Activated CD8-positive, alpha-beta memory T cell treated with anti-CD3 and anti-CD28 coated beads for 48 hours (primary cell): ENCODE data around the gene SPOUT1.
"Not testable (repeated sequence)": the region's sequence is repeated elsewhere in the genome, so short reads cannot be mapped to it uniquely, and the experiment has no call there.

Source experiments
- DNase-seq, 3 experiments: peaks; one replicate each; pipeline ENCODE4 v3.0.0-alpha.2; 2020; ENCODE audit warnings: low read depth in 2 of 3, low spot score in 2 of 3

Gene SPOUT1

DNA sequence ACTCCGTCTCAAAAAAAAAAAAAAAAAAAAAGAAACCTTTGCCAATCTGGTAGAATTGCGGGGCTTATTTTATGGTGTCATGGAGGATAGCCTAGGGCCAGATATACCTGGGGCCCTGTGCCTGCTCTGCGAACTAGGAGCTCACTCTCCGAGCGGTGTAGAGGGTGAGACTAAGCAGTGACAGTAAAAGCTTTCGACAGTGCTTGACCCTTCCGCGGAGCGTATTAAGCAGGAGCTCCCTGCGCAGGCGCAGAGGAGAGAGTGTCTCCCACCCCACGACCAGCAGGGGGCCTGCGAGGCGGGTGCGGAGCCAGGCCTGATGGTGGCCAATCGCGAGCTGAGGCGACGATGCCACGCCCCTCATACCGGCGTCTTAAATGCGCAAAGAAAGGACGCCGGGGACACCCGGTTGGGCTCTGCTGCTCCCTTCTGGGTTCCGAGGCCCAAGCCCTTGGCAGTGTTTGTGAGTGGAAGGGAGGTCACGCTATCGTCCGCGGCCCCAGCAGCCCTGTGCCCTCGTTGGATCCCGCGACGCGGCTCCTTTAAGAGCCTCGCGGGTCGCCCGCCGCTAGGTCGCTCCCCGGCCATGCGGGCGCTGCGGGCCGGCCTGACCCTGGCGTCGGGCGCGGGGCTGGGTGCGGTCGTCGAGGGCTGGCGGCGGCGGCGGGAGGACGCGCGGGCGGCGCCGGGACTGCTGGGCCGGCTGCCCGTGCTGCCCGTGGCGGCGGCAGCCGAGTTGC, 11.3 kb downstream of the SPOUT1 start, which contains the start of gene ENDOG:
Gene ENDOG (plus strand): TSS at position 402 of the 740 bp plus-strand sequence. CDS start 185 bp downstream, at position 587.
- DNase-seq, result peak; percentile 87 to 98 (median 92)

DNA sequence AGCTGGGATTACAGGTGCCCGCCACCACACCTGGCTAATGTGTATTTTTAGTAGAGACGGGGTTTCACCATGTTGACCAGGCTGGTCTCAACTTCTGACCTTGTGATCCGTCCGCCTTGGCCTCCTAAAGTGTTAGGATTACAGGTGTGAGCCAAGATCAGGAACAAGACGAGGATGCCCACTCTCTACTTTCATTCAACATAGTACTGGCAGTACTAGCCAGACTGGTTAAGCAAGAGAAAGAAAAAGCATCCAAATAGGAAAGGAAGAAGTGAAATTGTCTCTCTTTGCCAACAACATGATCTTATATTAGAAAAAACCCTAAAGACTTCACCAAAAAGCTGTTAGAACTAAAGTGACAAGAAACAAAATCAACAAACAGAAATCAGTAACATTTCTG, 18.7 kb downstream of the SPOUT1 start:
- DNase-seq, result no peak

DNA sequence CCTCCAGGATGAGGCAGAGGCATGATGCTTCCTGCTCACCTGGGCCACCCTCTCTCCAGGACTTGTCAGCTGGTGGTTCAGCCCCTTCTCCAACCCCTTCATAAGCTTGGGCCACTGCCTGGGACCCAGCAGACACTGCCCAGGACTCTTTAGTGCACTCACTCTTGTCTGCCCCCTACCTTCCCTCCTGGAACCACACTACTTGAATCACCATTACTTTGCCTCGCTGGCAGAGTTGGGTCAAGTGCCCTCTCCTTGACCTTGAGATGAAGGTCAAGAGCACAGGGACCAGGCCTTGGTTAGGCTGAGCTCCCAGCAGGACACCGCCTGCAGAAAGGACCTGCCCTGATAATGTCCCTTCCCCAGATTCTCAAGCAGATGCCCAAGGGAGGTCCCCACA, 19.8 kb downstream of the SPOUT1 start:
- DNase-seq, result no peak

- DNase-seq, result no peak
Observed at GRCh38 chr9:128809036-128809599, 20.5 kb downstream of the SPOUT1 start.

DNA sequence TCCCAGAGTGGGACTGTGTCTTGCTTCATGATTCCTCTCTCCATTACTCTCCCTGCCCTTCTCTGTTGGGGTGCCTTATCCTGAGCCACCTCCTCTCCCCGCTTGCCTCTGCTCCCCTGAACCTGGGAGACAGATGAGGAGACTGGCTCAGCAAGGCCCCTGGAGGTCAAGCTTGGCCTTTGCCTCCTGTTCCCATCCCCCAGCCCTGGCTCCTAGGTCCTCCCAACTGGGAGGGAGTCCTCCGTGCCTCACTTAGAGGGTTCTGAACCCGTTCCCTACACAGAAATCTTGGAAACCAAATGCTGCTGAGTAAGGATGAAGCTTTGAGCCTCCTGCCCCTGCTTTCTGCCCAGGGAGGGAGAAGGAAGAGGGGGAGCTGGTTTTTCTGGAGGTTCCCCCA, 21.1 kb downstream of the SPOUT1 start:
- DNase-seq, result no peak

DNA sequence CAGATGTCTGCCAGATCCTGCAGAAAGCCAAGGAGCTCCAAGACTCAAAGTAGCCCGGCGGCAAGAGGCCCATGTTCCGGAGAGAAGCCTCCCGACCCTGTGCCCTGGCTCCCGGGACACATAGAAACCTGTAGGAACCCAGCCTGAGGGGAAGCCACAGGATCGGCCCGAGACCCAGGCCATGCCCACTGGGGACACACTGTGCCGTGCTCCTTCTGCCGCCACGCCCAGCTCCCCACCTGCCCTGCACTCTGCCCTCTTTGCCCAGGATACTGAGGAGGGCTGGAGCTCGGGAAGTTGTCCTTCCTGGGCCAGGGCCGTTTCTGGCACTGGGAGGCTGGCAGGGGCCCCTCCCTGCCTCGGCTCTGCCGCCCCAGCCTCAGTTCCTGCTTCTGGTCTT, 21.8 kb downstream of the SPOUT1 start:
- no peak for DNase-seq

GRCh38 chr9:128805661-128806060, 23.9 kb downstream of the SPOUT1 start:
- DNase-seq, result no peak

DNA sequence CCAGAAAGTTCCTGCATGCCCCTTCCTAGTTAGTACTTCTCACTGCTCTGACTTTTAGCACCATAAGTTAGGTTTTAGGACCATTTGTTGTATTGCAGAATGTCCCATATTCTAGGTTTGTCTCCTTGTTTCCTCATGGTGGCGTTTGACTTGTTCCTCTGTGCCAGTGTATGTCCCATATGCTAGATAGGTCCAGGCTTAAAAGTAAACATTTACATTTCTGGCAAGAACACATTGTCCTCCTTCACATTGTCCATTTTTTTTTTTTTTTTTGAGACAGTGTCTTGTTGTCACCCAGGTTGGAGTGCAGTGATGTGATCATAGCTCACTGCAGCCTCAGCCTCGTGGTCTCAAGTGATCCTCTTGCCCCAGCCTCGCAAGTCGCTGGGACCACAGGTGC, 27.1 kb downstream of the SPOUT1 start:
- no peak for DNase-seq

DNA sequence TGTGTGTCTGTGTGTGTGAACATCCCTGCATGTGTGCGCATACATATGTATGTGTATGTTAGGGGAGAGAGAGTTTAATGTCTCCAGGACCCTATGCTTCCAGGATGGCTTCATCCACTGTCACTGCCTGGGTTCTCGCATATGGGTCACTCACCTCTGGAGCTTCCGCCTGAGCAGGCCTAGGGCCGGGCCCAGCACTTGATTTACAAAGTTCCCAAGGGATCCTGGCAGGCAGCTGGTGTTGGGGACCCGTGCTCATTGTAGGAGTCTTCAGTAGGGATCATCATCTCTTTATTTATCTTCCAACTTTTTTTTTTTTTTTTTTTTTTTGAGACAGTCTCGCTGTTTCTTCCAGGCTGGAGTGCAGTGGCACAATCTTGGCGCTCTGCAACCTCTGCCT, 29.5 kb downstream of the SPOUT1 start:
- DNase-seq, result no peak

GRCh38 chr9:128798896-128799295, 30.7 kb downstream of the SPOUT1 start:
- no peak for DNase-seq

- DNase-seq, result not testable (repeated sequence)
Observed at GRCh38 chr9:128794961-128795360, 34.6 kb downstream of the SPOUT1 start.

DNA sequence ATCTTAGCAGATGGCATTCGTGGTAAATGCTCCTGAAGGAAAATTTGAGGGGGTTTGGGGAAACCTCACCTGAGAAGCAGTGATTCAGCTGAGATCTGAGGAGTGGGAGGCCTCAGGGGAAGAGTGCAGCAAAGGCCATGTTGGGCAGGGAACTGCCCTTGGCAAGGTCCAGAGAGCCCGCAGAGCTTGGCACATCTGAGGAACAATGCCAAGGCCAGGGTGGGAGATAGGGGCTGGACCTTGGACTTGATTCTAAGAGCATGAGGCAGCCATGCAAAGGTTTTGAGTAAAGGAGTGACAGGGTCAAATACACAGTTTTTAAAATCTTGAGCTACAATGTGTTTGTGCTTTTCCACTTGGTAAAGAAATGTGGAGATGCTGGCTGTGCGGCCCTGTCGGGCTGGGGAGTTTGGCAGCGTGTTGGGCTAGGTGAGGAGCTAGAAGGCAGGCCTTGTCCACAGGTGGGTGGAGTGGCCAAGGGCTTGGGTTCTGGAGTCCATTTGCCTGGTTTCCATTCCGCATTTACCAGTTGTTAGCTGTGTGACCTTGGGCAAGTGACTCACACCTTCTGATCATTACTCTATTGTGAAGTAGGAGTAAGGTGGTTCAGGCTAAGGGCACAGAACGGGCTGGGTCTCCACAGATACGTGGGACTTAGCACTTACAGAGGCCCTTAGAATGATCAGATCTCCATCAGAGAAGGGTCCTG, 36.5 kb downstream of the SPOUT1 start:
- DNase-seq, result no peak

GRCh38 chr9:128792134-128792533, 37.5 kb downstream of the SPOUT1 start:
- DNase-seq, result no peak

GRCh38 chr9:128790536-128790935, 39.1 kb downstream of the SPOUT1 start:
- DNase-seq, result no peak

GRCh38 chr9:128788445-128788844, 41.1 kb downstream of the SPOUT1 start:
- DNase-seq, result no peak

DNA sequence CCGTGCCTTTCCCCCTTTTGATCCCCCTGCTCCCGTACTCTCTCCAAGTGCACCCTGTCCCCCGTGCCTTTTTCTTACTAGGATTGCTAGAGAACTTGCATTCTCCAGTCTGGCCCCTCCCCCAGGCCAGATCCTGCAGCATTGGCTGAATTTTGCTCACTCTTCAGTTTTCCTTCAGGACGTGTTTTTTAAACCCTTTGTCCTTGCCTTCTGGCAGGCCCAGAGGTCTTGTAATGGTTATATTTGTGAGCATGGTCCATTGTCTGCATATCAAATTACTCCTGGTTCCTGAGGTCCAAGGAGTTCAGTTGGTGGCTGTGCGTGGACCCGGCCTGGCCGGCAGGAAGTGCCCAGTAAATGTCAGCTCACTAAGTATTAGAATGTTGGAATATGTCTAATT, 41.9 kb downstream of the SPOUT1 start:
- DNase-seq, result no peak

- DNase-seq, result peak; percentile 80 to 88 (median 83)
Observed at GRCh38 chr9:128786681-128787601, 42.7 kb downstream of the SPOUT1 start, which contains the start of gene TBC1D13. TBC1D13 (plus strand) TSS chr9:128787253; CDS start chr9:128787354, 101 bp downstream.

DNA sequence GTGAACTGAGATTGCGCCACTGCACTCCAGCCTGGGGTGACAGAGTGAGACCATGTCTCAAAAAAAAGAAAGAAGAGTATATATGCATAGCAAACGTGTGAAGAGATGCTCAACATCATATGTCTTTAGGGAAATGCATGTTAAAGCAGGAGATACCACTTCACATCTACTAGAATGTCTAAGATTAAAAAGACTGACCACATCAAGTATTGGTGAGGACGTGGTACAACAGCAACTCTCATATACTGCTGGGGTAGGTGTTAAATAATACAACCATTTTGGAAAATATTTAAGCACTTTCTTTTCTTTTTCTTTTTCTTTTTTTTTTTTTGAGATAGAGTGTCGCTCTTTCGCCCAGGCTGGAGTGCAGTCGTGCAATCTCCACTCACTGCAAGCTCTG, 44.2 kb downstream of the SPOUT1 start:
- DNase-seq, result no peak

GRCh38 chr9:128782669-128783068, 46.9 kb downstream of the SPOUT1 start:
- DNase-seq, result no peak

DNA sequence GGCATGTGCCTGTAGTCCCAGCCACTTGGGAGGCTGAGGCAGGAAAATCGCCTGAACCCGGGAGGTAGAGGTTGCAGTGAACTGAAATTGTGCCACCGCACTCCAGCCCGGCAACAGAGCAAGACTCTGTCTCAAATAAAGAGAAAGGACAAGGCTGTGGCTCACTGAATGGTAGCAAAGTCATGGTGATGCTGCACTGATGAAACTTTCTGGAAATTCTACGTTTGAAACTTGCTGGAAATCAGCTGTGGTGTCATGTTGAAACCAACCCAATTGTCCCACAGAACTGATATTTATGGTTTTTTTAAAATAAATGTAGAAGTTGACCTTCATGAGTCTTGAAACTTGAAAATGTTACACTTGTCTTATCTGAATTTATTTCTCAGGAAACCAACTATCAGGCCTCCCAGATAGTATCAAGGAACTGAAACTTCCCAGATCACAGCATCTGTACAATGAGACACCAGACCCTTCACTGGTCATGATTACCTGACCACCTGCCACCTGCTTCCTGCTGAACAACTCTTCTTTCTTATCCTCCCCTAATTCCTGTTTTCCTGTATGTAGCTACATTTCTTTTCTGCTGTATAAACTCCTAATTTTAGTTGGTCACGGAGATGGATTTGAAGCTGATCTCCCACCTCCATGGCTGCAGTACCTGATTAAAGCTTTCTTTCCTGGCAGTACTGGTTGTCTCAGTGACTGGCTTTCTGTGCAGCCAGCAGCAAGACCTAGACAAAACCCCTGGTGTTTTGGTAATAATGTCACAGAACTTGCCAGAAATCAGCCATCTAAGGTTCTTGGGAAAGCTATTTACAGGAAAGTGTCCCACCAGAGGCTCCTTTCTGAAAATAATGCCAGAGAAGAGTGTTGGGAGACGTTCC, 48.2 kb downstream of the SPOUT1 start:
- no peak for DNase-seq
